Calu3 (cell line): ENCODE data around the gene ADAMTSL2. TPM values are rescaled to one million over a fixed set of nuclear protein-coding genes. Genes with fewer than 3 reads are reported as not detected.

Source experiments
- BruUV-seq: library from RNA; stranded (reverse); fragments of 400-500 nt; replicated peaks from 2 replicates; lab custom pipeline; 2021; lab: Mats Ljungman, UMichigan
- CTCF ChIA-PET: fragments of 300-600 bp; sonication (Branson Sonifier 250); formaldehyde crosslinking; loops from one replicate; lab custom pipeline; 2022; ENCODE audit warnings: antibody characterized with exemption; lab: Charles Lee
- DNase-seq: peaks from one replicate; pipeline ENCODE4 v3.0.0; 2022
- H3K27ac Mint-ChIP-seq: one replicate; pipeline ENCODE4 v1.8.0; 2022; ENCODE audit warnings: mixed read lengths; ENCODE audit not compliant: unreplicated experiment
- H3K27me3 Mint-ChIP-seq: one replicate; pipeline ENCODE4 v1.8.0; 2022; ENCODE audit warnings: mixed read lengths; ENCODE audit not compliant: unreplicated experiment
- H3K36me3 Mint-ChIP-seq: one replicate; pipeline ENCODE4 v1.8.0; 2022; ENCODE audit warnings: mild to moderate bottlenecking, moderate library complexity, mixed read lengths; ENCODE audit not compliant: insufficient read depth, unreplicated experiment
- H3K4me1 Mint-ChIP-seq: one replicate; pipeline ENCODE4 v1.8.0; 2022; ENCODE audit warnings: mild to moderate bottlenecking, low read depth, mixed read lengths; ENCODE audit not compliant: unreplicated experiment
- H3K4me3 Mint-ChIP-seq: one replicate; pipeline ENCODE4 v1.8.0; 2022; ENCODE audit warnings: mild to moderate bottlenecking, low read depth, moderate library complexity, mixed read lengths; ENCODE audit not compliant: unreplicated experiment
- H3K9me3 Mint-ChIP-seq: one replicate; pipeline ENCODE4 v1.8.0; 2022; ENCODE audit warnings: low read depth, mixed read lengths; ENCODE audit not compliant: unreplicated experiment
- intact Hi-C: fragments of 100-400 bp; cut with micrococcal nuclease; formaldehyde crosslinking; loops from one replicate; pipeline ENCODE4 v1.10.0; 2022; ENCODE audit not compliant: unreplicated experiment
- total RNA-seq: library from RNA; stranded (reverse); gene quantifications from 2 replicates; pipeline ENCODE4 v1.2.3, GENCODE V29; 2022
- TF ChIP-seq, protein P1 (sequence below): fragments of 200-600 bp; IDR thresholded peaks from one replicate; pipeline ENCODE4 v1.8.0; 2022; ENCODE audit warnings: antibody characterized with exemption; ENCODE audit not compliant: unreplicated experiment

Gene ADAMTSL2
- total RNA-seq, 1 experiment from 2014 or later = 0.14 TPM

DNA sequence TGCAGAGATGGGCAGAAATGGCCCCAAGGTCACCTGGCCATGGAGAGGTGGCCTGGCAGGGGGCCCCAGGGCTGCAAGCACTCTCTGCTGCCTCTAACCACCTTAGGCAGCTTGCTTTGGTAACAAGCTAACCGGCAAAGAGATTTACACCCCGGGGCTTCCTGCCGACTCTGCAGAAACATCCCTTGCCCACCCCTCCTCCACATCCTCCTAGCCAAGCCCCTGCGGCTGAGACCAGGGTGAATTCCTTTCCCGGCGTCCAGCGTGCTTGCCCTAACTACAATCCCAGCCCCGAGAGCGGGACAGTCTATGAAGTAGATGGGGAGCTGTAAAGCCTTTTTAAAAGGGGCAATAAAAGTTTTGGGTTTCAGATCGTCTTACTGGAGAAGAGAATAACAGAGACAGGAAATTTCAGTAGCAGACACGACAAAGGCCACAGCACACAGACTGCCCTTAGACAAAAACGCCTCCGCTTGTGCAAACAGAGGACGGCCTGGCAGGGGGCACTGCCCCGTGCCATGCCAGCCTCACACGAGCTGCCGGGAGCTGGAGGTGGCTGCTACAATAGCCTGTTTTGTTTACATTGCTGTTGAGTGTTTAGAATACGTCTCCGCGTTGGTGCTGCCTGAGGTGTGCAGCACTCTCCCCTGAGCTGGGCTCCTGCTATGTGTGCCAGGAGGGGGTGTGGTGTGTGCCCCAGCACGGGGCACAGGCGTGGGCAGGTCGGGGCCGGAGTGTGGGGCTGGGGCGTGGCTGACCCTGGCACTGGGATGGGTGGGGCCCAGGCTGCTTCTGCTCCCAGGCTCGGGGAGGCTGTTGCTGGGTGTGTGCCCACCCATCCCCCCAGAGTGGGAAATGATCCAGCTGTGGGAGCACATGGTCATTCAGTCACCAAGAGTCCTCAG lies 25.1 kb upstream of the ADAMTSL2 start:
- CTCF ChIA-PET = no interaction called here
- TF ChIP-seq, protein P1, sequence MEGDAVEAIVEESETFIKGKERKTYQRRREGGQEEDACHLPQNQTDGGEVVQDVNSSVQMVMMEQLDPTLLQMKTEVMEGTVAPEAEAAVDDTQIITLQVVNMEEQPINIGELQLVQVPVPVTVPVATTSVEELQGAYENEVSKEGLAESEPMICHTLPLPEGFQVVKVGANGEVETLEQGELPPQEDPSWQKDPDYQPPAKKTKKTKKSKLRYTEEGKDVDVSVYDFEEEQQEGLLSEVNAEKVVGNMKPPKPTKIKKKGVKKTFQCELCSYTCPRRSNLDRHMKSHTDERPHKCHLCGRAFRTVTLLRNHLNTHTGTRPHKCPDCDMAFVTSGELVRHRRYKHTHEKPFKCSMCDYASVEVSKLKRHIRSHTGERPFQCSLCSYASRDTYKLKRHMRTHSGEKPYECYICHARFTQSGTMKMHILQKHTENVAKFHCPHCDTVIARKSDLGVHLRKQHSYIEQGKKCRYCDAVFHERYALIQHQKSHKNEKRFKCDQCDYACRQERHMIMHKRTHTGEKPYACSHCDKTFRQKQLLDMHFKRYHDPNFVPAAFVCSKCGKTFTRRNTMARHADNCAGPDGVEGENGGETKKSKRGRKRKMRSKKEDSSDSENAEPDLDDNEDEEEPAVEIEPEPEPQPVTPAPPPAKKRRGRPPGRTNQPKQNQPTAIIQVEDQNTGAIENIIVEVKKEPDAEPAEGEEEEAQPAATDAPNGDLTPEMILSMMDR = no peak
- H3K4me3 Mint-ChIP-seq = peak overlapping the region; percentile 50
- no peaks in the 10 kb centered on the region for H3K36me3 Mint-ChIP-seq
- BruUV-seq = no TSS peak
- DNase-seq = peak; percentile 25
- intact Hi-C loops = no loop called here
- H3K27ac Mint-ChIP-seq = no peak overlapping the region
- H3K27me3 Mint-ChIP-seq = peaks cover 13% of the 10 kb centered on the region
- no peaks in the 10 kb centered on the region for H3K9me3 Mint-ChIP-seq
- no peaks in the 10 kb centered on the region for H3K4me1 Mint-ChIP-seq

DNA sequence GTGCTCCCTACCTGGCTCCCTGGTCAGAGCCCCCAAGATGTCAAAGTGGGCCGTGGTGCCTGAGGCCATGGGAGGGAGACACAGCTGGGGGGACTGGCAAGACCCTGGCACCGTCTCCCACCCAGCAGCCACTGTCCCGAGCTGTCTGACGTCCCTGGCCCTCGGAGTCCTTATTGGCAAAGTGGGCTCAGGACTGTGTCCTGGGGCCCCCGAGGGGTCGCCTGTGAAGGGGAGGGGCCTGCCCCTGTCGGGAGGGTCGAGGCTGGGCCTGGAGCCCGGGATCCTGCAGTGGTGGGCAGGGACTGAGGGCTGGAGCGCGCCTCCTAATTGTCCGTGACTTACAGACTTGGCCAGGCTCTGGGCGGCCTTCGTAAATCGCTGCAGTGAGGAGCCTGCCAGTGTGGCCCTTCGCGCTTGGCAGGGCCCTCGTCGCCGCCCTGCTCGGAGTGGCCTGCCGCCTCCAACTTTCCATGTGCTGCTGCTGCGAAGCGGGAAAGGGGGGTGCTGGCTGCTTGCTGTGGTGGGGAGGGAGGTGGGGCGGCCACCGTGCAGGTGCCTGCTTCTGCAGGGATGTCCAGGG lies 23.5 kb upstream of the ADAMTSL2 start:
- no peak for DNase-seq
- Mint-ChIP-seq H3K27me3 (peaks cover 29% of the 10 kb centered on the region), H3K36me3 (no peaks in the 10 kb centered on the region), H3K27ac (no peak overlapping the region), H3K4me3 (no peak overlapping the region), H3K4me1 (no peaks in the 10 kb centered on the region), H3K9me3 (no peaks in the 10 kb centered on the region)
- TF ChIP-seq, protein P1 = no peak
- no TSS peak for BruUV-seq
- intact Hi-C loops = no loop called here
- CTCF ChIA-PET = no interaction called here

DNA sequence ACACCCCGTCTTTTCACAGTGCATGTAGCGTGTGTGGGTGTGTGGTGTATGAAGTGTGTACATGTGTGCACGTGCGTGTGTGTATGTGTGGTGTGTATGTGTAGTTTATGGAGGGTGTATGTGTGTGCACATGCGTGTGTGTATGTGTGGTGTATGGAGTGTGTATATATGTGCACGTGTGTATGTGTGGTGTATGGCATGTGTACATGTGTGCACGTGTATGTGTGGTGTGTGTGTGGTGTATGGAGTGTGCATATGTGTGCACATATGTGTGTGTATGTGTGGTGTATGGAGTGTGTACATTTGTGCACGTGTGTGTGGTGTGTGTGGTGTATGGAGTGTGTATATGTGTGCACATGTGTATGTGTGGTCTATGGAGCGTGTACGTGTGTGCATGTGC lies 22.9 kb upstream of the ADAMTSL2 start:
- TF ChIP-seq, protein P1 = no peak
- no peak overlapping the region for H3K4me3 Mint-ChIP-seq
- DNase-seq = no peak
- H3K27ac Mint-ChIP-seq = no peak overlapping the region
- H3K36me3 Mint-ChIP-seq = no peaks in the 10 kb centered on the region
- no peaks in the 10 kb centered on the region for H3K9me3 Mint-ChIP-seq
- intact Hi-C loops = no loop called here
- H3K4me1 Mint-ChIP-seq = no peaks in the 10 kb centered on the region
- peaks cover 30% of the 10 kb centered on the region for H3K27me3 Mint-ChIP-seq
- no TSS peak for BruUV-seq
- CTCF ChIA-PET = no interaction called here

DNA sequence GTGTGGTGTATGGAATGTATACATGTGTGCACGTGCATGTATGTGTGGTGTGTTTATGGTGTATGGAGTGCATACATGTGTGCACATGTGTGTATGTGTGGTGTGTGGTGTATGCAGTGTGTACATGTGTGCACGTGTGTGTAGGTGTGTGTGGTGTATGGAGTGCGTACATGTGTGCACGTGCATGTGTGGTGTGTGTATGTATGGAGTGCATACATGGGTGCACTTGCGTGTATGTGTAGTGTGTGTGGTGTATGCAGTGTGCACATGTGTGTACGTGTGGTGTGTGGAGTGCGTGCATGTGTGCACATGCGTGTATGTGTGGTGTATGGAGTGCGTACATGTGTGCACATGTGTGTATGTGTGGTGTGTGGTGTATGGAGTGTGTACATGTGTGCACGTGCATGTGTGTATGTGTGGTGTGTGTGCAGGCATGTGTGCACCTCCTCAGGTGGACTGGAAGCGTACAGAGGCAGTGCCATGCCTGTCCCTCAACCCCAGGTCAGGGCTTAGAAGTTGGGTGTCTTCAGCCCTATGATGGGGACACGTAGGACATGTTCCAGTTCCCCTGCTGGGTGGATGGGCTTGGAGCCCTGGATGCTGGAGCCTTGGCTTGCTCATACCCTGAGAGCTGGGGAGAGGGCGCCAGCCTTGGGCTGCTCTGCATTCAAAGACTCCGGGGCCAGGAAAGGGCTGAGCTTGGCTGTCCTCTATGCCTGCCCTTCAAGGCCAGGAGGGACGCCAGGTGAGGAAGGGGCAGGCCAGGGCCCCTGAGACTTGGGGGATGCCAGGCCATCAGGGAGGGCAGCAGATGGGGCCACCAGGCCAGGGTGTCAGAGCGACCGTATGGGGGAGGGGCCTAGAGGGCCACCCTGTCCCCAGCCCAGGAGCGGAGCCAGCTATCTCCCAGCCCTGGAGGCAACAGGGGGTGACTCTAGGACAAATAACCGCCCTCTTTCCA lies 22.0 kb upstream of the ADAMTSL2 start:
- CTCF ChIA-PET = no interaction called here
- Mint-ChIP-seq H3K4me1 (no peaks in the 10 kb centered on the region), H3K36me3 (no peaks in the 10 kb centered on the region), H3K9me3 (no peaks in the 10 kb centered on the region), H3K27ac (no peak overlapping the region), H3K27me3 (peaks cover 22% of the 10 kb centered on the region), H3K4me3 (no peak overlapping the region)
- no peak for DNase-seq
- TF ChIP-seq, protein P1 = no peak
- no TSS peak for BruUV-seq
- intact Hi-C loops = no loop called here
